ENCODE results near the gene CCR8.
A peak's percentile ranks its signal among the peaks of the same experiment; 100 is the strongest.

The CCR8 gene

GRCh38 chr3:39290255-39290654, 39.3 kb upstream of the CCR8 start:
- no peaks in the 10 kb centered on the region for H3K36me3 ChIP-seq (ENCODE audit: control insufficient read depth in 1 of 2, insufficient read depth in 2 of 2, low read length in 2 of 2)
- no peaks in the 10 kb centered on the region for H3K9me3 ChIP-seq (ENCODE audit: control insufficient read depth in 1 of 2, low read length in 2 of 2)
- H3K4me3 ChIP-seq (ENCODE audit: low read depth in 1 of 2, low read length in 2 of 2), result no peak overlapping the region
- peak overlapping the region; percentile 50 for H3K27ac ChIP-seq (ENCODE audit: low read length)
- H3K27me3 ChIP-seq (ENCODE audit: low read depth, low read length), result no peaks in the 10 kb centered on the region
- peaks cover 0 to 4% of the 10 kb centered on the region in 2 donors for H3K4me1 ChIP-seq (ENCODE audit: control insufficient read depth in 1 of 2, insufficient read depth in 2 of 2, low read length in 2 of 2)

GRCh38 chr3:39291903-39292329, 37.6 kb upstream of the CCR8 start:
- Histone ChIP-seq H3K9me3 (ENCODE audit: control insufficient read depth in 1 of 2, low read length in 2 of 2) (no peaks in the 10 kb centered on the region), H3K4me1 (ENCODE audit: control insufficient read depth in 1 of 2, insufficient read depth in 2 of 2, low read length in 2 of 2) (peaks cover 0 to 4% of the 10 kb centered on the region in 2 donors)

DNA sequence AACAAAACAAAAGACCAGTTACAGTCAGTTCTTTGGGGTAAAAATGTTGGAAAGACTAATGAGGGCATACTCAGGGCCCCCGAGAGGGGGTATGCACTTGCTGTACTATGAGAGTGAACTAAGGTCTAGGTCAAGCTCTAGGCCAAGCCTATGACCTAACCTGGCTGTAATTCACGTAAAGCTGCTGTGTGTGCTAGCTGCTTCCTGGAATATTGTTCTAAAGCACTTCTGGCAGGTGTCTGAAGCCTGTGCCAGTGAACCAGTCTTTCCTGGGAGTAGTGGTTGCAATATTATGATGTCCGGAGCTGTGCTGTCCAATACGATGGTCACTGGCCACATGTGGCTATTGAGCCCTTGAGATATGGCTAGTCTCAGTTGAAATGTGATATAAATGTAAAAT, 36.5 kb upstream of the CCR8 start:
- no peak overlapping the region for H3K27ac ChIP-seq (ENCODE audit: low read length)

More at GRCh38 chr3:39291903-39292329, 37.6 kb upstream of the CCR8 start:
- Histone ChIP-seq H3K4me3 (ENCODE audit: low read depth in 1 of 2, low read length in 2 of 2) (no peak overlapping the region), H3K27me3 (ENCODE audit: low read depth, low read length) (no peaks in the 10 kb centered on the region), H3K36me3 (ENCODE audit: control insufficient read depth in 1 of 2, insufficient read depth in 2 of 2, low read length in 2 of 2) (no peaks in the 10 kb centered on the region), H3K27ac (ENCODE audit: low read length) (no peak overlapping the region)

GRCh38 chr3:39294446-39295183, 34.9 kb upstream of the CCR8 start:
- no peaks in the 10 kb centered on the region for H3K27me3 ChIP-seq (ENCODE audit: low read depth, low read length)
- H3K36me3 ChIP-seq (ENCODE audit: control insufficient read depth in 1 of 2, insufficient read depth in 2 of 2, low read length in 2 of 2), result no peaks in the 10 kb centered on the region
- peaks cover 0 to 12% of the 10 kb centered on the region in 2 donors for H3K9me3 ChIP-seq (ENCODE audit: control insufficient read depth in 1 of 2, low read length in 2 of 2)
- peaks cover 0 to 4% of the 10 kb centered on the region in 2 donors for H3K4me1 ChIP-seq (ENCODE audit: control insufficient read depth in 1 of 2, insufficient read depth in 2 of 2, low read length in 2 of 2)
- no peak overlapping the region for H3K4me3 ChIP-seq (ENCODE audit: low read depth in 1 of 2, low read length in 2 of 2)
- no peak overlapping the region for H3K27ac ChIP-seq (ENCODE audit: low read length)

More for the DNA sequence above, 36.5 kb upstream of the CCR8 start:
- no peak overlapping the region for H3K4me3 ChIP-seq (ENCODE audit: low read depth in 1 of 2, low read length in 2 of 2)
- no peaks in the 10 kb centered on the region for H3K27me3 ChIP-seq (ENCODE audit: low read depth, low read length)
- peaks cover 0 to 4% of the 10 kb centered on the region in 2 donors for H3K4me1 ChIP-seq (ENCODE audit: control insufficient read depth in 1 of 2, insufficient read depth in 2 of 2, low read length in 2 of 2)
- H3K9me3 ChIP-seq (ENCODE audit: control insufficient read depth in 1 of 2, low read length in 2 of 2), result no peaks in the 10 kb centered on the region
- H3K36me3 ChIP-seq (ENCODE audit: control insufficient read depth in 1 of 2, insufficient read depth in 2 of 2, low read length in 2 of 2), result no peaks in the 10 kb centered on the region

GRCh38 chr3:39295184-39295775, 34.2 kb upstream of the CCR8 start:
- Histone ChIP-seq H3K27me3 (ENCODE audit: low read depth, low read length) (no peaks in the 10 kb centered on the region), H3K4me1 (ENCODE audit: control insufficient read depth in 1 of 2, insufficient read depth in 2 of 2, low read length in 2 of 2) (no peaks in the 10 kb centered on the region), H3K27ac (ENCODE audit: low read length) (no peak overlapping the region), H3K9me3 (ENCODE audit: control insufficient read depth in 1 of 2, low read length in 2 of 2) (peaks cover 0 to 14% of the 10 kb centered on the region in 2 donors), H3K4me3 (ENCODE audit: low read depth in 1 of 2, low read length in 2 of 2) (no peak overlapping the region), H3K36me3 (ENCODE audit: control insufficient read depth in 1 of 2, insufficient read depth in 2 of 2, low read length in 2 of 2) (no peaks in the 10 kb centered on the region)

DNA sequence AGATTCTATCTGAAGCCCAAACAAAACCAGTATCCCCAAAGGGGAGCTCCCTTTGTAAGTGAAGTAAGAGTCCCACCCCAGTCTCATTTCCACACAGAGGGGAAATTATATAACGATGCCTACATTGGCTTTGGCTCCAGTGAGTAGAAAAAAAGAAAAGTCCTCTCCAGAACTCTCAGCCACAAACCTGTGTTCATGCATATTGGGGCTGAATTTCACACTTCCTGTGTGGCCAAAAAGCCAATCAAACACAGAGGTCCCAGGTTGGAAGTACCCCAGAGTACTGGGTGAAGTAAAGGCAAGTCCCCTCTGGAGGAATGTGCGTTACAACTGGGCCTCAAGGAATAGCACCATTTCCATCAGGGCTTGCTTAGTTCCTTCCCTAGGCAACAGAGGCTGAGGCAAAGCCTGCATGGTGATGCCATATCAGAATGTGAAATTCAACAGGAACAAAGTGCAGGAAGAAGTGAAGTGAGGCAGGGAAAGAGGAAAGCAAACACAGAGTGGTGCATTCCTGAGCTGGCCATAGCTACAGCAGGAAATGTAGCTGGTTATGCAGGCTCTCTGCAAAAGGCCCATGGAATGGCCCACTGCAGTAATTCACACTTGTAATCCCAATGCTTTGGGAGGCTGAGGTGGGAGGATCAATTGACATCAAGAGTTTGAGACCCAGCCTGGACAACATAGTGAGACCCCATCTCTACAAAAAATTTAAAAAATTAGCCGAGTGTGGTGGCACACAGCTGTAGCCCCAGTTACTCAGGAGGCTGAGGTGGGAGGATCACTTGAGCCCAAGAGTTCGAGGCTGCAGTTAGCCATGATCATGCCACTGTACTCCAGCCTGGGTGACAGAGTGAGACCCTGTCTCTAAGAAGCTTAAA, 33.1 kb upstream of the CCR8 start:
- no peaks in the 10 kb centered on the region for H3K4me1 ChIP-seq (ENCODE audit: control insufficient read depth in 1 of 2, insufficient read depth in 2 of 2, low read length in 2 of 2)
- H3K9me3 ChIP-seq (ENCODE audit: control insufficient read depth in 1 of 2, low read length in 2 of 2), result peaks cover 0 to 23% of the 10 kb centered on the region in 2 donors
- H3K4me3 ChIP-seq (ENCODE audit: low read depth in 1 of 2, low read length in 2 of 2), result no peak overlapping the region
- H3K27me3 ChIP-seq (ENCODE audit: low read depth, low read length), result no peaks in the 10 kb centered on the region
- no peaks in the 10 kb centered on the region for H3K36me3 ChIP-seq (ENCODE audit: control insufficient read depth in 1 of 2, insufficient read depth in 2 of 2, low read length in 2 of 2)
- H3K27ac ChIP-seq (ENCODE audit: low read length), result no peak overlapping the region

DNA sequence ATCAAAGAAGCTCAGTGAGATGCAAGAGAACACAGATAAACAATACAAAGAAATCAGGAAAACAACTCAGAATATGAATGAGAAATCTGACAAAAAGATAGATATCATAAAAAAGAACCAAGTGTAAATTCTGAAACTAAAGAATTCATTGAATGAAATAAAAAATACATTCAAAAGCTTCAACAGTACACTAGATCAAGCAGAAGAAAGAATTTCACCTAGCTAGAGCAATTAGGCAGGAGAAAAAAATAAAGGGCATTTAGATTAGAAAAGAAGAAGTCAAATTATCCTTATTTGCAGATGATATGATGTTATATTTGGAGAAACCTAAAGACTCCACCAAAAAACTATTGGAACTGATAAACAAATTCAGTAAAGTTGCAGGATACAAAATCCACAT, 30.2 kb upstream of the CCR8 start:
- Histone ChIP-seq H3K27me3 (ENCODE audit: low read depth, low read length) (no peaks in the 10 kb centered on the region), H3K27ac (ENCODE audit: low read length) (no peak overlapping the region), H3K4me1 (ENCODE audit: control insufficient read depth in 1 of 2, insufficient read depth in 2 of 2, low read length in 2 of 2) (no peaks in the 10 kb centered on the region), H3K36me3 (ENCODE audit: control insufficient read depth in 1 of 2, insufficient read depth in 2 of 2, low read length in 2 of 2) (no peaks in the 10 kb centered on the region), H3K9me3 (ENCODE audit: control insufficient read depth in 1 of 2, low read length in 2 of 2) (peaks cover 0 to 27% of the 10 kb centered on the region in 2 donors), H3K4me3 (ENCODE audit: low read depth in 1 of 2, low read length in 2 of 2) (no peak overlapping the region)

- Histone ChIP-seq H3K9me3 (ENCODE audit: control insufficient read depth in 1 of 2, low read length in 2 of 2) (peaks cover 0 to 32% of the 10 kb centered on the region in 2 donors), H3K4me3 (ENCODE audit: low read depth in 1 of 2, low read length in 2 of 2) (no peak overlapping the region), H3K36me3 (ENCODE audit: control insufficient read depth in 1 of 2, insufficient read depth in 2 of 2, low read length in 2 of 2) (no peaks in the 10 kb centered on the region), H3K27ac (ENCODE audit: low read length) (no peak overlapping the region), H3K4me1 (ENCODE audit: control insufficient read depth in 1 of 2, insufficient read depth in 2 of 2, low read length in 2 of 2) (no peaks in the 10 kb centered on the region), H3K27me3 (ENCODE audit: low read depth, low read length) (no peaks in the 10 kb centered on the region)
These were observed 27.3 kb upstream of the CCR8 start for GRCh38 chr3:39302178-39302577.

DNA sequence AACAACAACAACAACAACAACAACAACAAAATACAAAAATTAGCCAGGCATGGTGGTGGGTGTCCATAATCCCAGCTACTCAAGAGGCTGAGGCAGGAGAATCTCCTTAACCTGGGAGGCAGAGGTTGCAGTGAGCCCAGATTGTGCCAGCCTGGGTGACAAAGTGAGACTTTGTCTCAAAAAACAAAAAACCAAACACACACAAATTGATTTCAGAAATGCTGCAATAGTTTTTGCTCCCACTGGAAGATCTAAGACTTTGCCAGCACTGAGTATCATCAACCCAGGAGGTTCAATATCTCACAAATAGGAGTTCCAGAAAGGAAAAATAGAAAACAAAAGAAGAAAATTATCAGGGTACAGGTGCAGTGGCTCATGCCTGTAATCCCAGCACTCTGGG, 16.2 kb upstream of the CCR8 start:
- Histone ChIP-seq H3K4me3 (ENCODE audit: low read depth in 1 of 2, low read length in 2 of 2) (no peak overlapping the region), H3K27ac (ENCODE audit: low read length) (no peak overlapping the region), H3K27me3 (ENCODE audit: low read depth, low read length) (no peaks in the 10 kb centered on the region), H3K9me3 (ENCODE audit: control insufficient read depth in 1 of 2, low read length in 2 of 2) (peaks cover 0 to 3% of the 10 kb centered on the region in 2 donors), H3K36me3 (ENCODE audit: control insufficient read depth in 1 of 2, insufficient read depth in 2 of 2, low read length in 2 of 2) (no peaks in the 10 kb centered on the region), H3K4me1 (ENCODE audit: control insufficient read depth in 1 of 2, insufficient read depth in 2 of 2, low read length in 2 of 2) (no peaks in the 10 kb centered on the region)

- no peaks in the 10 kb centered on the region for H3K4me1 ChIP-seq (ENCODE audit: control insufficient read depth in 1 of 2, insufficient read depth in 2 of 2, low read length in 2 of 2)
- no peaks in the 10 kb centered on the region for H3K27me3 ChIP-seq (ENCODE audit: low read depth, low read length)
- no peaks in the 10 kb centered on the region for H3K36me3 ChIP-seq (ENCODE audit: control insufficient read depth in 1 of 2, insufficient read depth in 2 of 2, low read length in 2 of 2)
- H3K4me3 ChIP-seq (ENCODE audit: low read depth in 1 of 2, low read length in 2 of 2), result no peak overlapping the region
- H3K9me3 ChIP-seq (ENCODE audit: control insufficient read depth in 1 of 2, low read length in 2 of 2), result peaks cover 0 to 3% of the 10 kb centered on the region in 2 donors
- H3K27ac ChIP-seq (ENCODE audit: low read length), result no peak overlapping the region
These were observed 14.1 kb upstream of the CCR8 start for GRCh38 chr3:39315420-39315819.

DNA sequence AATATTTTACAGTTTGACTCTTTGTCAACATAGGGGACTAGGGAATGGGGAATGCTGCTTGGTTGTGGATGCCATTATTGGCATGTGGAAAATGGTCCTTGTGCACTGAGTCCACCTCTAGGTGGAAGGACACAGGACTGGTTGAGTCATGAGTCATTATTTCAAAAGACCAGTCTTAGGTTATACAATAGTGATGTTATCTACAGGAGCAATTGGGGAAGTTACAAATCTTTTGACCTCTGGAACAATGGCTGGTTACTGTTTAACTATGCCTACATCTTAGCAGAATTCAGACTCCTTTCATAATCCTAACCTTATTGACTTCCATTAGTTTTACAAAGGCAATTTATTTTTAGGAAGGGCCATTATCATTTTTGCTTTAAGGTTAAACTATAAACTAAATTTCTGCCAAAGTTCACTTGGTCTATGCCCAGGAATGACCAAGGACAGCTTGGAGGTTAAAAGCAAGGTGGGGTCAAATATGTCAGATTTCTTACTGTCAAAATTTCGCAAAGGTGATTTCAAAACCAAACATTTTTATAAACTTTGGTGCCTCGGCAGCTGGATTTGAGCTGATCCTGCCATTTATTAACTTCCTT, 11.8 kb upstream of the CCR8 start:
- Histone ChIP-seq H3K9me3 (ENCODE audit: control insufficient read depth in 1 of 2, low read length in 2 of 2) (peaks cover 0 to 3% of the 10 kb centered on the region in 2 donors), H3K27ac (ENCODE audit: low read length) (no peak overlapping the region), H3K4me3 (ENCODE audit: low read depth in 1 of 2, low read length in 2 of 2) (no peak overlapping the region), H3K36me3 (ENCODE audit: control insufficient read depth in 1 of 2, insufficient read depth in 2 of 2, low read length in 2 of 2) (no peaks in the 10 kb centered on the region), H3K27me3 (ENCODE audit: low read depth, low read length) (no peaks in the 10 kb centered on the region), H3K4me1 (ENCODE audit: control insufficient read depth in 1 of 2, insufficient read depth in 2 of 2, low read length in 2 of 2) (no peaks in the 10 kb centered on the region)
